Activated CD4-positive, alpha-beta T cell treated with anti-CD3 and anti-CD28 coated beads for 36 hours (primary cell): ENCODE measurements around the gene GPA33. TPM values are rescaled to one million over a fixed set of nuclear protein-coding genes. Genes with fewer than 3 reads are reported as not detected.
A peak's percentile ranks its signal among the peaks of the same experiment; 100 is the strongest.

Experiments
- ATAC-seq: fragments of 200-7000 bp; cut with Tn5 transposase; one replicate; pipeline ENCODE4 v1.10.0; 2021; ENCODE audit warnings: mild to moderate bottlenecking, moderate library complexity
- CTCF ChIA-PET: fragments of 350-600 bp; sonication (Branson Sonifier 250); formaldehyde crosslinking; loops from one replicate; lab custom pipeline; 2021; ENCODE audit warnings: antibody characterized with exemption; lab: Charles Lee
- POLR2A ChIA-PET: fragments of 350-600 bp; sonication (Branson Sonifier 250); formaldehyde crosslinking; loops from one replicate; lab custom pipeline; 2021; ENCODE audit warnings: antibody characterized with exemption, inconsistent platforms; lab: Charles Lee
- DNase-seq: peaks from one replicate; pipeline ENCODE4 v3.0.0-alpha.2; 2020
- H3K27ac Mint-ChIP-seq: one replicate; pipeline ENCODE4 v1.8.0; 2021; ENCODE audit warnings: mixed read lengths
- H3K27me3 Mint-ChIP-seq: one replicate; pipeline ENCODE4 v1.8.0; 2021; ENCODE audit warnings: mixed read lengths
- H3K36me3 Mint-ChIP-seq: one replicate; pipeline ENCODE4 v1.8.0; 2021; ENCODE audit warnings: low read depth, mixed read lengths
- H3K4me1 Mint-ChIP-seq: one replicate; pipeline ENCODE4 v1.8.0; 2021; ENCODE audit warnings: mixed read lengths
- H3K4me3 Mint-ChIP-seq: one replicate; pipeline ENCODE4 v1.8.0; 2021; ENCODE audit warnings: mild to moderate bottlenecking, moderate library complexity, mixed read lengths
- H3K9me3 Mint-ChIP-seq: one replicate; pipeline ENCODE4 v1.8.0; 2021; ENCODE audit warnings: low read depth, mixed read lengths
- intact Hi-C, 2 experiments: fragments of 100-400 bp; cut with DNase I in 1 of 2; cut with micrococcal nuclease in 1 of 2; formaldehyde crosslinking; loops; one replicate each; pipeline versions ENCODE4 v1.14.2 to v1.15.1; 2022 to 2024; cut with DNase I, micrococcal nuclease
- total RNA-seq, 2 experiments: library from RNA; stranded (reverse); gene quantifications; one replicate each; pipeline ENCODE4 v1.2.3, GENCODE V29; 2021

The GPA33 gene
- total RNA-seq, 2 experiments from 2014 or later: 0.39 to 0.56 TPM

- Mint-ChIP-seq H3K27ac (no peak overlapping the region), H3K36me3 (no peaks in the 10 kb centered on the region), H3K4me3 (no peak overlapping the region), H3K4me1 (peaks cover 3% of the 10 kb centered on the region), H3K27me3 (no peaks in the 10 kb centered on the region), H3K9me3 (no peaks in the 10 kb centered on the region)
- intact Hi-C loops: loop anchor here in 1 of 2 experiments (10.0 kb wide), 1 partner anchor 141 kb away; the partner anchor contains the start of gene ILDR2
- DNase-seq (no peak), ATAC-seq (no peak)
- POLR2A ChIA-PET: no interaction called here
- CTCF ChIA-PET: interaction anchor here (0.7 to 2.4 kb wide), 5 partner anchors 10 to 206 kb away, joined by 3 to 8 read pairs (median 5); partner anchors contain the start of gene GPA33
Observed at GRCh38 chr1:167116174-167116573, 26.0 kb upstream of the GPA33 start.

- ATAC-seq (no peak), DNase-seq (no peak)
- H3K4me3 Mint-ChIP-seq: no peak overlapping the region
- POLR2A ChIA-PET: interaction anchor here (0.6 kb wide), 1 partner anchor 10 kb away, joined by 4 read pairs; no protein-coding TSS in a partner anchor
- H3K4me1 Mint-ChIP-seq: peaks cover 8% of the 10 kb centered on the region
- no peak overlapping the region for H3K27ac Mint-ChIP-seq
- intact Hi-C loops: loop anchor here in 1 of 2 experiments (10.0 kb wide), 1 partner anchor 141 kb away; the partner anchor contains the start of gene ILDR2
- no peaks in the 10 kb centered on the region for H3K36me3 Mint-ChIP-seq
- CTCF ChIA-PET: interaction anchor here (0.7 to 2.4 kb wide), 4 partner anchors 18 to 206 kb away, joined by 3 to 8 read pairs (median 4); partner anchors contain the start of gene GPA33
- no peaks in the 10 kb centered on the region for H3K27me3 Mint-ChIP-seq
- peaks cover 4% of the 10 kb centered on the region for H3K9me3 Mint-ChIP-seq
Observed at GRCh38 chr1:167115655-167116054, 25.5 kb upstream of the GPA33 start.

GRCh38 chr1:167114725-167115124 lies 24.5 kb upstream of the GPA33 start:
- no peaks in the 10 kb centered on the region for H3K36me3 Mint-ChIP-seq

GRCh38 chr1:167111868-167112709 lies 21.9 kb upstream of the GPA33 start:
- Mint-ChIP-seq H3K9me3 (peaks cover 11% of the 10 kb centered on the region), H3K27ac (no peak overlapping the region), H3K4me3 (no peak overlapping the region), H3K36me3 (no peaks in the 10 kb centered on the region), H3K4me1 (peaks cover 33% of the 10 kb centered on the region), H3K27me3 (no peaks in the 10 kb centered on the region)
- intact Hi-C loops: loop anchor here in 1 of 2 experiments (10.0 kb wide), 1 partner anchor 137 kb away; the partner anchor contains the start of gene ILDR2
- ChIA-PET POLR2A (no interaction called here), CTCF (interaction anchor here (0.6 kb wide), 2 partner anchors 22 to 94 kb away, joined by 3 to 5 read pairs; partner anchors contain the start of gene GPA33)
- no peak for ATAC-seq
- no peak for DNase-seq

More at GRCh38 chr1:167114725-167115124, 24.5 kb upstream of the GPA33 start:
- intact Hi-C loops: loop anchor here in 1 of 2 experiments (10.0 kb wide), 1 partner anchor 140 kb away; the partner anchor contains the start of gene ILDR2
- H3K27me3 Mint-ChIP-seq: no peaks in the 10 kb centered on the region
- ChIA-PET CTCF (interaction anchor here (0.7 to 2.4 kb wide), 3 partner anchors 15 to 24 kb away, joined by 3 to 8 read pairs (median 5); partner anchors contain the start of gene GPA33), POLR2A (no interaction called here)
- ATAC-seq (no peak), DNase-seq (no peak)
- no peak overlapping the region for H3K27ac Mint-ChIP-seq
- H3K4me1 Mint-ChIP-seq: peaks cover 18% of the 10 kb centered on the region
- no peak overlapping the region for H3K4me3 Mint-ChIP-seq
- H3K9me3 Mint-ChIP-seq: peaks cover 11% of the 10 kb centered on the region

GRCh38 chr1:167110586-167110985 lies 20.4 kb upstream of the GPA33 start:
- H3K4me3 Mint-ChIP-seq: no peak overlapping the region
- no peaks in the 10 kb centered on the region for H3K27me3 Mint-ChIP-seq
- ChIA-PET POLR2A (no interaction called here), CTCF (interaction anchor here (1.3 kb wide), 1 partner anchor 157 kb away, joined by 3 read pairs; no protein-coding TSS in a partner anchor)
- H3K4me1 Mint-ChIP-seq: peaks cover 38% of the 10 kb centered on the region
- H3K9me3 Mint-ChIP-seq: peaks cover 11% of the 10 kb centered on the region
- H3K27ac Mint-ChIP-seq: no peak overlapping the region
- H3K36me3 Mint-ChIP-seq: no peaks in the 10 kb centered on the region
- intact Hi-C loops: loop anchor here in 1 of 2 experiments (10.0 kb wide), 1 partner anchor 136 kb away; the partner anchor contains the start of gene ILDR2
- ATAC-seq (peak; percentile 68), DNase-seq (peak; percentile 32)

- H3K4me1 Mint-ChIP-seq: peaks cover 50% of the 10 kb centered on the region
- H3K4me3 Mint-ChIP-seq: no peak overlapping the region
- intact Hi-C loops: loop anchor here in 1 of 2 experiments (10.0 kb wide), 1 partner anchor 96 kb away; no protein-coding TSS in a partner anchor
- no peaks in the 10 kb centered on the region for H3K36me3 Mint-ChIP-seq
- peak overlapping the region; percentile 37 for H3K27ac Mint-ChIP-seq
- H3K9me3 Mint-ChIP-seq: peaks cover 11% of the 10 kb centered on the region
- no peaks in the 10 kb centered on the region for H3K27me3 Mint-ChIP-seq
- ATAC-seq (peak; percentile 37), DNase-seq (no peak)
- CTCF ChIA-PET: interaction anchor here (0.8 to 2.0 kb wide), 6 partner anchors 15 to 446 kb away, joined by 3 to 8 read pairs (median 4); no protein-coding TSS in a partner anchor
- POLR2A ChIA-PET: no interaction called here
Observed at GRCh38 chr1:167109125-167109524, 18.9 kb upstream of the GPA33 start.

GRCh38 chr1:167107456-167107855 lies 17.3 kb upstream of the GPA33 start:
- no peaks in the 10 kb centered on the region for H3K36me3 Mint-ChIP-seq
- peaks cover 11% of the 10 kb centered on the region for H3K9me3 Mint-ChIP-seq
- H3K4me3 Mint-ChIP-seq: no peak overlapping the region
- ChIA-PET CTCF (interaction anchor here (0.7 kb wide), 1 partner anchor 137 kb away, joined by 3 read pairs; no protein-coding TSS in a partner anchor), POLR2A (no interaction called here)
- DNase-seq (no peak), ATAC-seq (no peak)
- H3K27me3 Mint-ChIP-seq: no peaks in the 10 kb centered on the region
- intact Hi-C loops: loop anchor here in 1 of 2 experiments (10.0 kb wide), 1 partner anchor 97 kb away; no protein-coding TSS in a partner anchor
- peaks cover 66% of the 10 kb centered on the region for H3K4me1 Mint-ChIP-seq
- H3K27ac Mint-ChIP-seq: no peak overlapping the region

- ATAC-seq (no peak), DNase-seq (no peak)
- no peak overlapping the region for H3K27ac Mint-ChIP-seq
- intact Hi-C loops: loop anchor here in 1 of 2 experiments (10.0 kb wide), 1 partner anchor 99 kb away; no protein-coding TSS in a partner anchor
- no peaks in the 10 kb centered on the region for H3K36me3 Mint-ChIP-seq
- POLR2A ChIA-PET: no interaction called here
- CTCF ChIA-PET: interaction anchor here (1.0 to 1.5 kb wide), 2 partner anchors 11 to 39 kb away, joined by 4 to 6 read pairs; no protein-coding TSS in a partner anchor
- peaks cover 64% of the 10 kb centered on the region for H3K4me1 Mint-ChIP-seq
- H3K4me3 Mint-ChIP-seq: no peak overlapping the region
- no peaks in the 10 kb centered on the region for H3K27me3 Mint-ChIP-seq
- peaks cover 11% of the 10 kb centered on the region for H3K9me3 Mint-ChIP-seq
Observed at GRCh38 chr1:167106119-167106461, 15.9 kb upstream of the GPA33 start.

- H3K27me3 Mint-ChIP-seq: no peaks in the 10 kb centered on the region
- no peak overlapping the region for H3K4me3 Mint-ChIP-seq
- POLR2A ChIA-PET: interaction anchor here (0.6 kb wide), 1 partner anchor 10 kb away, joined by 4 read pairs; no protein-coding TSS in a partner anchor
- no peak for ATAC-seq
- H3K27ac Mint-ChIP-seq: no peak overlapping the region
- no peaks in the 10 kb centered on the region for H3K36me3 Mint-ChIP-seq
- H3K9me3 Mint-ChIP-seq: peaks cover 6% of the 10 kb centered on the region
- CTCF ChIA-PET: interaction anchor here (1.4 to 1.5 kb wide), 2 partner anchors 11 to 195 kb away, joined by 3 to 6 read pairs; no protein-coding TSS in a partner anchor
- DNase-seq: no peak
- H3K4me1 Mint-ChIP-seq: peaks cover 58% of the 10 kb centered on the region
- intact Hi-C loops: loop anchor here in 1 of 2 experiments (10.0 kb wide), 1 partner anchor 99 kb away; no protein-coding TSS in a partner anchor
Observed at GRCh38 chr1:167105271-167106118, 15.3 kb upstream of the GPA33 start.

GRCh38 chr1:167104256-167104633 lies 14.1 kb upstream of the GPA33 start:
- Mint-ChIP-seq H3K27me3 (no peaks in the 10 kb centered on the region), H3K27ac (peak overlapping the region; percentile 75), H3K4me1 (peaks cover 46% of the 10 kb centered on the region), H3K4me3 (peak overlapping the region; percentile 12), H3K9me3 (no peaks in the 10 kb centered on the region), H3K36me3 (no peaks in the 10 kb centered on the region)
- DNase-seq: peak; percentile 23
- ATAC-seq: peak; percentile 24
- POLR2A ChIA-PET: no interaction called here
- CTCF ChIA-PET: interaction anchor here (0.7 to 1.4 kb wide), 5 partner anchors 12 to 204 kb away, joined by 3 read pairs; no protein-coding TSS in a partner anchor
- intact Hi-C loops: loop anchor here in 1 of 2 experiments (10.0 kb wide), 1 partner anchor 101 kb away; no protein-coding TSS in a partner anchor
